Cardiac atrium fibroblast (primary cell): ENCODE results near the gene ADIPOQ. TPM values are rescaled to one million over a fixed set of nuclear protein-coding genes. Genes with fewer than 3 reads are reported as not detected.

Source experiments
- total RNA-seq: library from RNA; depleted of rRNA; stranded (reverse); fragments of >200 nt; gene quantifications from 2 replicates; pipeline ENCODE4 v1.2.3, GENCODE V29; 2015

Gene ADIPOQ
- not detected in 2 replicates for total RNA-seq

DNA sequence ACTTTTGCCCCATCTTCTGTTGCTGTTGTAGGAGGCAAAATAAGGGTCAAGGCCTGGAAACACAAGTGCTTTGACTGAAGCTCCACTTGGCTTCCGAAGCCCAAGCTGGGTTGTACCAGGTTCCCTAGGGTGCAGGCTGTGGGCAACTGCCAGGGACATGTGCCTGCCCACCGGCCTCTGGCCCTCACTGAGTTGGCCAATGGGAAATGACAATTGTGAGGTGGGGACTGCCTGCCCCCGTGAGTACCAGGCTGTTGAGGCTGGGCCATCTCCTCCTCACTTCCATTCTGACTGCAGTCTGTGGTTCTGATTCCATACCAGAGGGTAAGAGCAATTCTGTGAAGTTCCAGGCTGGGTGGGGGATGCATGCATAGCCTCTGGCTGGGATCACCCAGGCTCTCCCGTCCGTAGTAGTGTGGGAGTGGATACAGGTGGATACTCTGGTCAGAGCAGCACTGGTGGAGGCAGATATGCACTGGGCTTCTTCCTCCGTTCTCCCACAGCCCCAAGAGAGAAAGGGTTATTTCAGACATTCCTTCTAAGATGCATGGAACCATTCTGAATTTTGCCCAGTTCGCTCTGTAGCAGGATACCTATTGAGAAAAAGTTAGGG, at the start of gene ADIPOQ:
Gene ADIPOQ, plus strand, starts transcription at position 285 of the 613 bp plus-strand sequence. CDS start 10,349 bp downstream, outside the sequence.

GRCh38 chr3:186806089-186807055, 36.1 kb upstream of the ADIPOQ start, which contains the start of gene RFC4:
Gene RFC4 (minus strand): TSS chr3:186806482. CDS start chr3:186804713, 1,769 bp downstream.

Other genes starting within 250 kb of the ADIPOQ start
- not detected in 2 replicates for gene AHSG, start 229.7 kb upstream of the ADIPOQ start, total RNA-seq
- not detected in 2 replicates for gene FETUB, start 202.3 kb upstream of the ADIPOQ start, total RNA-seq
- gene HRG, start 176.7 kb upstream of the ADIPOQ start, total RNA-seq, result not detected in 2 replicates
- not detected in 2 replicates for gene KNG1, start 125.4 kb upstream of the ADIPOQ start, total RNA-seq
- 240 and 273 TPM in 2 replicates for gene EIF4A2, start 59.1 kb upstream of the ADIPOQ start, total RNA-seq
- 25.6 and 30.1 TPM in 2 replicates for gene RFC4, start 36.2 kb upstream of the ADIPOQ start, total RNA-seq
- 5.5 and 7.4 TPM in 2 replicates for gene ST6GAL1, start 87.8 kb downstream of the ADIPOQ start, total RNA-seq